ENCODE data around the gene KCNQ2. TPM values are rescaled to one million over a fixed set of nuclear protein-coding genes. Genes with fewer than 3 reads are reported as not detected.

KCNQ2 gene
- total RNA-seq, 1 experiment from 2014 or later = 86.5 TPM

GRCh38 chr20:63379296-63379695 is 93.2 kb downstream of the KCNQ2 start (continued):
- no peak for TF ChIP-seq ELF1 (IDR thresholded peaks at IDR 0.05; ENCODE audit: borderline replicate concordance, low read depth)

DNA sequence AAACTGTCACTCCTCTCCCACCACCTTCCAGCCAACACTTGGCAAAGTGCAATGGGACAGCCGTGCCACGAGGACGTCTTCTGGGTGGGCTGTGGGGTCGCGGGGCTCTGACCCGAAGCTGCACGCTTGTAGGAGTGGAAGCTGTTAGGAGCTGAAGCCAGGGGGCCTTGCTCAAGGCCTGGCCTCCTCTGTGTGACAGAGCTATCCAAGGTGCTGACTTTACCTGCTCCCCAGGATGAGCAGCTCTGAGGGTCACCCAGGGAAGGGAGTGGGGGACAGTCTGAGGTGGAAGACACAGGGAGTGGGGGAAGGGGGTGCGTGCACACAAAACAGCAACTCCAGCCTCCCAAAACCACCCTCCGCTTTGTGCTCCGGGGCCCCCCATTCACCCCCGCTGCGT is 93.8 kb downstream of the KCNQ2 start:
- CTCF ChIA-PET = no interaction called here
- H3K9me2 ChIP-seq (ENCODE audit: insufficient read depth) = no peaks in the 10 kb centered on the region
- H3K27ac ChIP-seq (ENCODE audit: low read depth, low read length) = no peak overlapping the region
- no peaks in the 10 kb centered on the region for H3K79me2 ChIP-seq (ENCODE audit: insufficient read depth, low read length)
- no peaks in the 10 kb centered on the region for H3K9me3 ChIP-seq (ENCODE audit: control insufficient read depth in 1 of 2, insufficient read depth in 1 of 2, low read depth in 1 of 2, low read length in 2 of 2)
- H4K20me1 ChIP-seq (ENCODE audit: insufficient read depth) = no peaks in the 10 kb centered on the region
- no peak overlapping the region for H3K9ac ChIP-seq (ENCODE audit: low read length)
- H3K27me3 ChIP-seq (ENCODE audit: insufficient read depth, low read length) = peaks cover 12% of the 10 kb centered on the region; the same call in 1 of the 2 replicates
- no peaks in the 10 kb centered on the region for H3K36me3 ChIP-seq (ENCODE audit: control insufficient read depth in 1 of 2, insufficient read depth in 2 of 2, low read length in 2 of 2)
- RAD21 ChIA-PET (ENCODE audit: low non-redundant PET in 1 of 2, low total read pairs in 2 of 2, uncharacterized antibody in 2 of 2, unreplicated experiment in 2 of 2) = no interaction called here
- TF ChIP-seq, protein P1, sequence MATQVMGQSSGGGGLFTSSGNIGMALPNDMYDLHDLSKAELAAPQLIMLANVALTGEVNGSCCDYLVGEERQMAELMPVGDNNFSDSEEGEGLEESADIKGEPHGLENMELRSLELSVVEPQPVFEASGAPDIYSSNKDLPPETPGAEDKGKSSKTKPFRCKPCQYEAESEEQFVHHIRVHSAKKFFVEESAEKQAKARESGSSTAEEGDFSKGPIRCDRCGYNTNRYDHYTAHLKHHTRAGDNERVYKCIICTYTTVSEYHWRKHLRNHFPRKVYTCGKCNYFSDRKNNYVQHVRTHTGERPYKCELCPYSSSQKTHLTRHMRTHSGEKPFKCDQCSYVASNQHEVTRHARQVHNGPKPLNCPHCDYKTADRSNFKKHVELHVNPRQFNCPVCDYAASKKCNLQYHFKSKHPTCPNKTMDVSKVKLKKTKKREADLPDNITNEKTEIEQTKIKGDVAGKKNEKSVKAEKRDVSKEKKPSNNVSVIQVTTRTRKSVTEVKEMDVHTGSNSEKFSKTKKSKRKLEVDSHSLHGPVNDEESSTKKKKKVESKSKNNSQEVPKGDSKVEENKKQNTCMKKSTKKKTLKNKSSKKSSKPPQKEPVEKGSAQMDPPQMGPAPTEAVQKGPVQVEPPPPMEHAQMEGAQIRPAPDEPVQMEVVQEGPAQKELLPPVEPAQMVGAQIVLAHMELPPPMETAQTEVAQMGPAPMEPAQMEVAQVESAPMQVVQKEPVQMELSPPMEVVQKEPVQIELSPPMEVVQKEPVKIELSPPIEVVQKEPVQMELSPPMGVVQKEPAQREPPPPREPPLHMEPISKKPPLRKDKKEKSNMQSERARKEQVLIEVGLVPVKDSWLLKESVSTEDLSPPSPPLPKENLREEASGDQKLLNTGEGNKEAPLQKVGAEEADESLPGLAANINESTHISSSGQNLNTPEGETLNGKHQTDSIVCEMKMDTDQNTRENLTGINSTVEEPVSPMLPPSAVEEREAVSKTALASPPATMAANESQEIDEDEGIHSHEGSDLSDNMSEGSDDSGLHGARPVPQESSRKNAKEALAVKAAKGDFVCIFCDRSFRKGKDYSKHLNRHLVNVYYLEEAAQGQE (IDR thresholded peaks at IDR 0.05; ENCODE audit: low read depth) = peak; percentile 66
- TF ChIP-seq CTCF (IDR thresholded peaks at IDR 0.05 in 2 of 3, conservative IDR thresholded peaks at IDR 0.05 in 1 of 3; ENCODE audit: borderline replicate concordance in 1 of 3, insufficient read depth in 1 of 3, low read depth in 2 of 3, low read length in 2 of 3) (no peak), EZH2 (IDR thresholded peaks at IDR 0.05) (no peak)
- no peak for DNase-seq (ENCODE audit: low read depth, low spot score)
- POLR2A ChIA-PET = no interaction called here
- BruUV-seq (replicated peaks) = no TSS peak
- no peak overlapping the region for H2AFZ ChIP-seq (ENCODE audit: low read depth, low read length, poor library complexity, severe bottlenecking)
- no peak overlapping the region for H3K4me3 ChIP-seq (replicated peaks in 1 of 2; ENCODE audit: low read depth in 1 of 2, low read length in 2 of 2)
- intact Hi-C loops (cut with micrococcal nuclease) = no loop called here
- no peak for ATAC-seq
- H3K4me1 ChIP-seq (ENCODE audit: control insufficient read depth in 1 of 2, insufficient read depth in 2 of 2, low read length in 2 of 2) = no peaks in the 10 kb centered on the region
- no peak overlapping the region for H3K4me2 ChIP-seq (ENCODE audit: low read length)

All from HCT116 (cell line).